ENCODE measurements around the gene FLII.

GRCh38 chr17:18237461-18237860, 21.1 kb downstream of the FLII start:
- TF ChIP-seq ZNF558 (tag by site-specific recombination; IDR thresholded peaks at IDR 0.05), result no peak
- TF ChIP-seq PRDM10 (tag by site-specific recombination; IDR thresholded peaks at IDR 0.05), result no peak
- no peak for TF ChIP-seq CTCF (tag by site-specific recombination; IDR thresholded peaks at IDR 0.05)
- TF ChIP-seq PRDM6 (tag by site-specific recombination; IDR thresholded peaks at IDR 0.05), result no peak
- no peak for TF ChIP-seq ZBTB11 (tag by site-specific recombination; conservative IDR thresholded peaks at IDR 0.05; ENCODE audit: low read depth)
- no peak for TF ChIP-seq MYNN (tag by site-specific recombination; IDR thresholded peaks at IDR 0.05; ENCODE audit: borderline replicate concordance)
- no peak for TF ChIP-seq YY1 (tag by site-specific recombination; IDR thresholded peaks at IDR 0.05)

Measured in HEK293 (cell line).